GM10847 (cell line): Measurements from ENCODE around the gene ARHGAP44.

Source experiments
- POLR2A ChIP-seq: IDR thresholded peaks from 2 replicates; pipeline ENCODE4 v1.6.1; 2011; ENCODE audit not compliant: insufficient read length; ENCODE audit errors: extremely low read depth

ARHGAP44 gene

GRCh38 chr17:12964162-12964561, 174.9 kb downstream of the ARHGAP44 start:
- TF ChIP-seq POLR2A: no peak

- TF ChIP-seq POLR2A: no peak
Observed at GRCh38 chr17:12964840-12965239, 175.5 kb downstream of the ARHGAP44 start.

GRCh38 chr17:12965988-12966387, 176.7 kb downstream of the ARHGAP44 start:
- no peak for TF ChIP-seq POLR2A

GRCh38 chr17:12966413-12966812, 177.1 kb downstream of the ARHGAP44 start:
- no peak for TF ChIP-seq POLR2A

- TF ChIP-seq POLR2A: no peak
Observed at GRCh38 chr17:12967962-12968361, 178.7 kb downstream of the ARHGAP44 start.

- TF ChIP-seq POLR2A: no peak
Observed at GRCh38 chr17:12973496-12974004, 184.3 kb downstream of the ARHGAP44 start.

- TF ChIP-seq POLR2A: no peak
Observed at GRCh38 chr17:12974005-12974531, 184.8 kb downstream of the ARHGAP44 start.

GRCh38 chr17:12977008-12977751, 187.9 kb downstream of the ARHGAP44 start:
- TF ChIP-seq POLR2A: no peak

- TF ChIP-seq POLR2A: no peak
Observed at GRCh38 chr17:12979246-12979645, 189.9 kb downstream of the ARHGAP44 start.

- TF ChIP-seq POLR2A: no peak
Observed at GRCh38 chr17:12979826-12980500, 190.7 kb downstream of the ARHGAP44 start.

- no peak for TF ChIP-seq POLR2A
Observed at GRCh38 chr17:12982224-12982623, 192.9 kb downstream of the ARHGAP44 start.

GRCh38 chr17:12983991-12984884, 194.9 kb downstream of the ARHGAP44 start:
- no peak for TF ChIP-seq POLR2A

- TF ChIP-seq POLR2A: no peak
Observed at GRCh38 chr17:12985431-12986293, 196.4 kb downstream of the ARHGAP44 start.

- no peak for TF ChIP-seq POLR2A
Observed at GRCh38 chr17:12987120-12987519, 197.8 kb downstream of the ARHGAP44 start.
